Skeletal muscle satellite cell (primary cell): Measurements from ENCODE around the gene RNPEP. TPM values are rescaled to one million over a fixed set of nuclear protein-coding genes. Genes with fewer than 3 reads are reported as not detected.
"Not testable (repeated sequence)": the region's sequence is repeated elsewhere in the genome, so short reads cannot be mapped to it uniquely, and the experiment has no call there.

Experiments
- H3K27me3 ChIP-seq: 2 replicates; pipeline ENCODE4 v1.7.0; 2013; ENCODE audit warnings: low read length; ENCODE audit not compliant: control insufficient read depth, insufficient read depth
- H3K36me3 ChIP-seq: 2 replicates; pipeline ENCODE4 v1.7.0; 2013; ENCODE audit warnings: mild to moderate bottlenecking, control low read depth, low read length; ENCODE audit not compliant: insufficient read depth
- H3K4me1 ChIP-seq: 2 replicates; pipeline ENCODE4 v1.7.0; 2013; ENCODE audit warnings: low read length; ENCODE audit not compliant: control insufficient read depth, insufficient read depth
- H3K4me2 ChIP-seq: 2 replicates; pipeline ENCODE4 v1.7.0; 2013; ENCODE audit warnings: mild to moderate bottlenecking, low read length
- H3K4me3 ChIP-seq: 2 replicates; pipeline ENCODE4 v1.7.0; 2013; ENCODE audit warnings: low read length
- H3K9ac ChIP-seq: 2 replicates; pipeline ENCODE4 v1.7.0; 2013; ENCODE audit warnings: mild to moderate bottlenecking, low read depth, low read length, moderate library complexity
- H3K9me3 ChIP-seq: replicated peaks from 2 replicates; pipeline ENCODE4 v1.7.0; 2013; ENCODE audit warnings: mild to moderate bottlenecking, control low read depth, low read length
- small RNA-seq: library from RNA; depleted of rRNA; stranded (forward); fragments of <200 nt; gene quantifications from one replicate; pipeline ENCODE3, GENCODE V24; 2012

Gene RNPEP

DNA sequence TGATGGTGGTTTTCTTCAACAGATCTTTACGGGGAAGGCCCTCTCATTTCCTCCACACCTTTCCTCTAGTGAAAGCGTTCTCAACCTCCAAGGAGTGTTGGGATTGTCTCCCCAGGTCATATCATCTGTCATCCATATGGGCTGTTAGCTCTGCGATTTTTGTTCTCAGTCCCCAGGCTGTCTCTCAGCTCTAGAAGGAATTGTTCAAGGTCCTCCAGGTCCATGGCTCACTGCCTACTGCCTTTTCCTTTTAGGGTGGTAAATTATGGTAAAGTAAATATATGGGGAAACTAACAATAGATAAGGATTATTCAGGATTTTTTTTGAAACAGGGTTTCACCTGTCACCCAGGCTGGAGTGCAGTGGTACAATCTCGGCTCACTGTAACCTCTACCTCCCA is 65.5 kb downstream of the RNPEP start:
- Histone ChIP-seq H3K4me1 (peaks cover 9% of the 10 kb centered on the region), H3K9me3 (no peaks in the 10 kb centered on the region), H3K27me3 (peaks cover 32% of the 10 kb centered on the region), H3K4me2 (no peak overlapping the region), H3K36me3 (no peaks in the 10 kb centered on the region), H3K9ac (no peak overlapping the region), H3K4me3 (no peak overlapping the region)

DNA sequence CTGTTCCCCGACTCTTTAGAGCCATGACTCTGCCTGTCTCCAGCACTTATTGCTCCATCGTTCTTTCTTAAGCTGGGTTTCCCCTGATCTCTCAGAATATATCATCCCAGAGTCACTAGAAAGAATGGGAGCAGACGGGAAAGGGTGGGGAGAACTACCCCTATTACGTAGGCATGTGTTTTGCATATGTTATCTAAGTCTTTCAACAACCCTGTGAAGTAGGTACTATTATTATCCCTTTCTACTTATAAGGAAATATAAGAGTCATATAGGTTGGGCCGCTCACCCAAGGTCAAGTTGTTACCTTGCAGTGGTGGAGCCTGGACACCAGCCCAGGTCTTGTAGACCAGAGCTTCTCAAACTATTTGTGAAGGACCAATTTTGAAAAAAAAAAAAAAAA is 66.7 kb downstream of the RNPEP start:
- Histone ChIP-seq H3K36me3 (no peaks in the 10 kb centered on the region), H3K4me1 (peaks cover 9% of the 10 kb centered on the region), H3K27me3 (peaks cover 35% of the 10 kb centered on the region), H3K9ac (no peak overlapping the region), H3K4me3 (no peak overlapping the region), H3K4me2 (no peak overlapping the region), H3K9me3 (no peaks in the 10 kb centered on the region)

DNA sequence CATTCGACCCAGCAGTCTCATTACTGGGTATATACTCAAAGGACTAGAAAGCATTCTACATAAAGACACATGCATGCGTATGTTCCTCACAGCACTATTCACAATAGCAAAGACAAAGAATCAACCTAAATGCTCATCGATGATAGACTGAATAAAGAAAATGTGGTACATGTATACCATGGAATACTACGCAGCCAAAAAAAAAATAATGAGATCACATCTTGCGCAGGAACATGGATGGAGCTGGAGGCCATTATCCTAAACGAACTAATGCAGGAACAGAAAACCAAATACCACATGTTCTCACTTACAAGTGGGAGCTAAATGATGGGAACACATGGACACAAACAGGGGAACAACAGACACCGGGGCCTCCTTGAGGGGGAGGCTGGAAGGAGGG is 71.6 kb downstream of the RNPEP start:
- no peaks in the 10 kb centered on the region for H3K36me3 ChIP-seq
- no peaks in the 10 kb centered on the region for H3K9me3 ChIP-seq
- H3K4me3 ChIP-seq: no peak overlapping the region
- H3K27me3 ChIP-seq: peaks cover 17% of the 10 kb centered on the region
- H3K9ac ChIP-seq: no peak overlapping the region
- H3K4me2 ChIP-seq: no peak overlapping the region
- peaks cover 5% of the 10 kb centered on the region for H3K4me1 ChIP-seq

DNA sequence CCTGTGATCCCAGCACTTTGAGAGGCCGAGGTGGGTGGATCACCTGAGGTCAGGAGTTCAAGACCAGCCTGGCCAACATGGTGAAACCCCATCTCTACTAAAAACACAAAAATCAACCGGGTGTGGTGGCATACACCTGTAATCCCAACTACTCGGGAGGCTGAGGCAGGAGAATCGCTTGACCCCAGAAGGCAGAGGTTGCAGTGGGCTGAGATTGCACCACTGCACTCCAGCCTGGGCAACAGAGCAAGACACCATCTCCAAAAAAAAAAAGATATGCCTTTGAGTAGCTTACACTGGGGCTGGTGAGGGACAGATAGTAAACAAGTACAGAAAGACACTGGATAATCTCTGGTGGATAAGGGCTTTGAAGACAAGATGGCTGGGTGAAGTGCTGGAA is 72.2 kb downstream of the RNPEP start:
- H3K9ac ChIP-seq, H3K9me3 ChIP-seq, H3K4me2 ChIP-seq, H3K4me3 ChIP-seq, H3K36me3 ChIP-seq, H3K4me1 ChIP-seq: not testable (repeated sequence)
- peaks cover 14% of the 10 kb centered on the region for H3K27me3 ChIP-seq

Small RNA genes within 50 kb of the gene (small RNA-seq; reads per million reads assigned to genes)
- gene AL691482.1 (not detected), gene AL691482.2 (not detected), gene MIR6740 (not detected), gene RF00156 (not detected)
